K562 (cell line): Measurements from ENCODE around the gene ALDH5A1. TPM values are rescaled to one million over a fixed set of nuclear protein-coding genes. Genes with fewer than 3 reads are reported as not detected.

Experiments
- ATAC-seq: fragments of 200-7000 bp; cut with Tn5 transposase; 3 replicates; pipeline ENCODE4 v1.9.1; 2020; ENCODE audit warnings: moderate library complexity
- BruUV-seq: library from RNA; stranded (reverse); fragments of 400-500 nt; replicated peaks from 2 replicates; lab custom pipeline; 2021; lab: Mats Ljungman, UMichigan
- CTCF ChIA-PET: fragments of 300-600 bp; formaldehyde crosslinking; extraction: SDS; loops from one replicate; lab custom pipeline; 2021; ENCODE audit warnings: low intra/inter-chr PET ratio; lab: Yijun Ruan, JAX
- POLR2A ChIA-PET: fragments of 300-600, 350-650 bp; sonication (Branson Sonifier 250); formaldehyde crosslinking; extraction: SDS; loops from one replicate; lab custom pipeline; 2021; ENCODE audit warnings: antibody characterized with exemption, inconsistent platforms; lab: Yijun Ruan, JAX
- DNase-seq, 4 experiments: peaks; one replicate each; pipeline versions ENCODE4 v3.0.0 to v3.0.0-alpha.2; 2011 to 2018; ENCODE audit warnings: low spot score in 3 of 4, mixed read lengths in 3 of 4; ENCODE audit errors: extremely low read depth in 1 of 4
- FAIRE-seq: peaks from 2 replicates; lab custom pipeline; 2011; peaks lifted over from hg19 to GRCh38; lab: Jason Lieb, UNC
- H2AFZ ChIP-seq: 2 replicates; pipeline ENCODE4 v1.6.0; 2011; ENCODE audit warnings: low read depth, low read length, control low read depth, inconsistent platforms
- H3K27ac ChIP-seq: fragments of 200-600 bp; 3 replicates; pipeline ENCODE4 v1.8.0; 2011; ENCODE audit warnings: low read depth, mild to moderate bottlenecking, control low read depth, inconsistent platforms, low read length, moderate library complexity, mixed read lengths; ENCODE audit errors: extremely low read depth
- H3K27me3 ChIP-seq, 2 experiments: fragments of 300-600 bp in 1 of 2; 2 replicates in 1 of 2; 3 replicates in 1 of 2; pipeline versions ENCODE4 v1.6.0 to v1.8.0; 2011; ENCODE audit warnings: inconsistent platforms in 2 of 2, low read length in 2 of 2, mild to moderate bottlenecking in 1 of 2, mixed read lengths in 1 of 2, moderate library complexity in 1 of 2; ENCODE audit not compliant: control insufficient read depth in 2 of 2, insufficient read depth in 2 of 2
- H3K36me3 ChIP-seq: fragments of 300-600 bp; 3 replicates; pipeline ENCODE4 v1.8.0; 2011; ENCODE audit warnings: mild to moderate bottlenecking, low read length, inconsistent platforms; ENCODE audit not compliant: control insufficient read depth, insufficient read depth
- H3K4me1 ChIP-seq, 2 experiments: fragments of 200-600 bp in 1 of 2; replicated peaks in 1 of 2; 2 replicates in 1 of 2; 3 replicates in 1 of 2; pipeline versions ENCODE4 v1.5.1 to v1.8.0; 2011; ENCODE audit warnings: inconsistent platforms in 2 of 2, low read length in 2 of 2, mild to moderate bottlenecking in 1 of 2, mixed read lengths in 1 of 2, moderate library complexity in 1 of 2; ENCODE audit not compliant: control insufficient read depth in 2 of 2, insufficient read depth in 2 of 2
- H3K4me2 ChIP-seq: 2 replicates; pipeline ENCODE4 v1.6.1; 2011; ENCODE audit warnings: low read length, control low read depth, inconsistent platforms, mixed read lengths; ENCODE audit not compliant: insufficient read depth
- H3K4me3 ChIP-seq: fragments of 200-600 bp; sonication (generic), shearing (Covaris generic); 2 replicates; pipeline ENCODE4 v1.5.1; 2016; ENCODE audit warnings: control low read depth, inconsistent platforms
- H3K79me2 ChIP-seq: fragments of 200-600 bp; 3 replicates; pipeline ENCODE4 v1.8.0; 2011; ENCODE audit warnings: low read length, inconsistent platforms; ENCODE audit not compliant: control insufficient read depth, insufficient read depth
- H3K9ac ChIP-seq, 2 experiments: 2 replicates each; pipeline versions ENCODE4 v1.6.0 to v1.6.1; 2011; ENCODE audit warnings: low read depth in 2 of 2, low read length in 2 of 2, control low read depth in 1 of 2, inconsistent platforms in 1 of 2, mild to moderate bottlenecking in 1 of 2, mixed read lengths in 1 of 2; ENCODE audit not compliant: insufficient read depth in 1 of 2
- H3K9me1 ChIP-seq: one replicate; pipeline ENCODE4 v1.6.0; 2011; ENCODE audit warnings: inconsistent platforms, mild to moderate bottlenecking, low read length, moderate library complexity; ENCODE audit not compliant: control insufficient read depth, insufficient read depth
- H3K9me3 ChIP-seq: replicated peaks from 2 replicates; pipeline ENCODE4 v1.5.1; 2011; ENCODE audit warnings: low read depth, low read length, inconsistent platforms; ENCODE audit not compliant: control insufficient read depth, insufficient read depth
- H4K20me1 ChIP-seq: replicated peaks from 2 replicates; pipeline ENCODE4 v1.6.1; 2011; ENCODE audit warnings: low read length, inconsistent platforms, mixed read lengths; ENCODE audit not compliant: control insufficient read depth, insufficient read depth
- CCNT2 ChIP-seq: IDR thresholded peaks from 2 replicates; pipeline ENCODE4 v1.6.1; 2011; ENCODE audit warnings: borderline replicate concordance, low read depth, mild to moderate bottlenecking, moderate library complexity, mixed read lengths, low read length; ENCODE audit not compliant: insufficient read length; ENCODE audit errors: extremely low read depth
- HMG20A ChIP-seq: fragments of 450-650 bp; formaldehyde crosslinking; conservative IDR thresholded peaks from 2 replicates; pipeline ENCODE4 v1.4.0; 2020; ENCODE audit warnings: mild to moderate bottlenecking, mixed read lengths
- MAZ ChIP-seq, 2 experiments: fragments of 450-650 bp in 1 of 2; sonication (generic) in 1 of 2; formaldehyde crosslinking; IDR thresholded peaks in 1 of 2; conservative IDR thresholded peaks in 1 of 2; 2 replicates each; pipeline versions ENCODE4 v1.4.0 to v1.5.0; 2020; ENCODE audit warnings: mild to moderate bottlenecking in 1 of 2, missing genetic modification reagents in 1 of 2
- OTX1 ChIP-seq: fragments of 450-650 bp; formaldehyde crosslinking; IDR thresholded peaks from 2 replicates; pipeline ENCODE4 v1.4.0; 2022; ENCODE audit warnings: mild to moderate bottlenecking
- PURB ChIP-seq: sonication (generic); formaldehyde crosslinking; IDR thresholded peaks from 2 replicates; pipeline ENCODE4 v1.9.0; 2021; ENCODE audit warnings: low read depth, mild to moderate bottlenecking, missing genetic modification reagents
- PYGO2 ChIP-seq: fragments of 450-650 bp; IDR thresholded peaks from 2 replicates; pipeline ENCODE4 v1.6.1; 2016; ENCODE audit warnings: mild to moderate bottlenecking, missing genetic modification characterization, moderate library complexity, missing compliant biosample characterization
- RBM25 ChIP-seq: fragments of 200-400 bp; formaldehyde crosslinking; IDR thresholded peaks from 2 replicates; pipeline ENCODE4 v1.6.1; 2018; ENCODE audit warnings: low read length, low read depth, moderate library complexity; ENCODE audit not compliant: severe bottlenecking
- SIN3A ChIP-seq, 2 experiments: fragments of 150-350 bp in 1 of 2; IDR thresholded peaks; 2 replicates each; pipeline ENCODE4 v1.6.1; 2011 to 2016; ENCODE audit warnings: borderline replicate concordance in 2 of 2, low read depth in 2 of 2, low read length in 2 of 2, mild to moderate bottlenecking in 2 of 2, moderate library complexity in 2 of 2; ENCODE audit not compliant: control insufficient read depth in 1 of 2
- SPI1 ChIP-seq: IDR thresholded peaks from 2 replicates; pipeline ENCODE4 v1.6.1; 2011; ENCODE audit warnings: low read depth, low read length, control low read depth, borderline replicate concordance
- TAF9B ChIP-seq: fragments of 450-650 bp; IDR thresholded peaks from 2 replicates; pipeline ENCODE4 v1.6.1; 2018; ENCODE audit warnings: mild to moderate bottlenecking; ENCODE audit not compliant: partially characterized antibody
- XRCC3 ChIP-seq: fragments of 450-650 bp; IDR thresholded peaks from 2 replicates; pipeline ENCODE4 v1.6.1; 2017; ENCODE audit warnings: mild to moderate bottlenecking, moderate library complexity
- ZNF197 ChIP-seq: fragments of 200-800 bp; sonication (Bioruptor generic); IDR thresholded peaks from 2 replicates; pipeline ENCODE4 v1.6.1; 2016; ENCODE audit warnings: low read depth, missing genetic modification characterization, missing compliant biosample characterization
- ZNF431 ChIP-seq: sonication (generic); formaldehyde crosslinking; IDR thresholded peaks from 2 replicates; pipeline ENCODE4 v1.8.0; 2022; ENCODE audit warnings: mild to moderate bottlenecking, missing genetic modification reagents
- WGBS: fragments of 100-300 bp; shearing (Covaris generic); methylation state at CpG from one replicate; pipeline ENCODE4 v1.1.6; 2016; ENCODE audit warnings: low coverage, mixed read lengths; ENCODE audit not compliant: insufficient coverage; ENCODE audit errors: missing lambda C conversion rate; 5-methylcytosine and 5-hydroxymethylcytosine counted together
- in situ Hi-C: fragments of 300-500 bp; cut with MboI; formaldehyde crosslinking; loops from 4 replicates; pipeline ENCODE4 v1.15.0; 2018; ENCODE audit warnings: inconsistent platforms, mixed read lengths
- intact Hi-C: fragments of 100-400 bp; cut with micrococcal nuclease; formaldehyde crosslinking; loops from 2 replicates; pipeline ENCODE4 v1.14.2; 2022
- polyA plus RNA-seq, 8 experiments: library from polyadenylated mRNA; depleted of rRNA in 4 of 8; stranded (reverse) in 5 of 8; unstranded in 3 of 8; fragments of >200 nt; fragmentation: Nextera tagmentation in 2 of 8; fragmentation: Illumina TruSeq in 1 of 8; extraction: Ambion mirVana in 2 of 8; extraction: Trizol in 1 of 8; gene quantifications; 2 replicates each; pipeline versions ENCODE4 v1.2.1 to v1.2.3, GENCODE V29; 2011 to 2014; ENCODE audit warnings: inconsistent platforms in 1 of 8, missing spikeins in 1 of 8
- total RNA-seq, 7 experiments: library from RNA; depleted of rRNA in 6 of 7; stranded (reverse); fragments of >200 nt in 6 of 7; fragmentation: Illumina TruSeq in 2 of 7; extraction: Trizol in 2 of 7; gene quantifications; 2 replicates each; pipeline versions ENCODE4 v1.2.1 to v1.2.3, GENCODE V29; 2011 to 2021; ENCODE audit warnings: low replicate concordance in 1 of 7
- TF ChIP-seq, protein P1 (sequence below): fragments of 200-800 bp; sonication (Bioruptor generic); IDR thresholded peaks from 2 replicates; pipeline ENCODE4 v1.6.1; 2017; ENCODE audit warnings: missing genetic modification characterization, missing compliant biosample characterization

Gene ALDH5A1
- total and polyA plus RNA-seq, 9 of the 15 experiments (the other 6 are each of a cell fraction or from before 2014, with no cell fraction given): 2.2 to 19.7 (median 9.5) TPM

- Histone ChIP-seq H3K9me1 (no peaks in the 10 kb centered on the region), H4K20me1 (no peaks in the 10 kb centered on the region), H3K4me3 (no peak overlapping the region), H2AFZ (no peak overlapping the region), H3K36me3 (no peaks in the 10 kb centered on the region), H3K27ac (no peak overlapping the region), H3K9me3 (no peaks in the 10 kb centered on the region), H3K9ac (no peak overlapping the region), H3K4me2 (no peak overlapping the region), H3K79me2 (no peaks in the 10 kb centered on the region), H3K4me1 (no peaks in the 10 kb centered on the region), H3K27me3 (peaks cover 45 to 56% of the 10 kb centered on the region in 2 experiments)
- DNase-seq (no peak), ATAC-seq (no peak), FAIRE-seq (no peak)
- in situ Hi-C loops (no loop called here), intact Hi-C loops (no loop called here)
- BruUV-seq: no TSS peak
- POLR2A ChIA-PET: no interaction called here
- WGBS: 10% methylated on average over 9 of the region's 9 CpGs
- CTCF ChIA-PET: no interaction called here
- TF ChIP-seq CCNT2 (no peak), RBM25 (no peak), PURB (CRISPR knock-in tag) (no peak), MAZ (CRISPR knock-in tag; conservative IDR thresholded peaks at IDR 0.05 in 1 of 2, IDR thresholded peaks at IDR 0.05 in 1 of 2) (no peak), ZNF431 (CRISPR knock-in tag) (no peak), PYGO2 (no peak), SPI1 (no peak), SIN3A (IDR thresholded peaks at IDR 0.05; ENCODE audit: borderline replicate concordance in 2 of 2, control insufficient read depth in 1 of 2, low read depth in 2 of 2, low read length in 2 of 2) (no peak), XRCC3 (no peak), OTX1 (no peak), HMG20A (CRISPR knock-in tag) (no peak), ZNF197 (no peak), TAF9B (no peak)
- TF ChIP-seq, protein P1, sequence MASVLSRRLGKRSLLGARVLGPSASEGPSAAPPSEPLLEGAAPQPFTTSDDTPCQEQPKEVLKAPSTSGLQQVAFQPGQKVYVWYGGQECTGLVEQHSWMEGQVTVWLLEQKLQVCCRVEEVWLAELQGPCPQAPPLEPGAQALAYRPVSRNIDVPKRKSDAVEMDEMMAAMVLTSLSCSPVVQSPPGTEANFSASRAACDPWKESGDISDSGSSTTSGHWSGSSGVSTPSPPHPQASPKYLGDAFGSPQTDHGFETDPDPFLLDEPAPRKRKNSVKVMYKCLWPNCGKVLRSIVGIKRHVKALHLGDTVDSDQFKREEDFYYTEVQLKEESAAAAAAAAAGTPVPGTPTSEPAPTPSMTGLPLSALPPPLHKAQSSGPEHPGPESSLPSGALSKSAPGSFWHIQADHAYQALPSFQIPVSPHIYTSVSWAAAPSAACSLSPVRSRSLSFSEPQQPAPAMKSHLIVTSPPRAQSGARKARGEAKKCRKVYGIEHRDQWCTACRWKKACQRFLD (CRISPR knock-in tag): no peak
These were observed 70.4 kb downstream of the ALDH5A1 start for GRCh38 chr6:24565196-24565595.
